GM12878 (cell line): ENCODE data around the gene PFKFB1. TPM values are rescaled to one million over a fixed set of nuclear protein-coding genes. Genes with fewer than 3 reads are reported as not detected.

Experiments used
- ATAC-seq: fragments of 200-7000 bp; cut with Tn5 transposase; 3 replicates; pipeline ENCODE4 v1.9.1; 2020; ENCODE audit warnings: mild to moderate bottlenecking, moderate library complexity
- BruUV-seq: library from RNA; stranded (reverse); fragments of 400-500 nt; replicated peaks from 2 replicates; lab custom pipeline; 2021; lab: Mats Ljungman, UMichigan
- CTCF ChIA-PET: fragments of 300-600 bp; sonication (Branson Sonifier 250); formaldehyde crosslinking; extraction: SDS; loops from one replicate; lab custom pipeline; 2021; ENCODE audit warnings: inconsistent platforms; lab: Yijun Ruan, JAX
- POLR2A ChIA-PET: fragments of 350-600 bp; formaldehyde crosslinking; extraction: SDS; loops from one replicate; lab custom pipeline; 2021; ENCODE audit warnings: inconsistent platforms; lab: Charles Lee
- RAD21 ChIA-PET: fragments of 300-600 bp; sonication (Branson Sonifier 250); formaldehyde crosslinking; loops from one replicate; lab custom pipeline; 2023; ENCODE audit warnings: antibody characterized with exemption; ENCODE audit not compliant: unreplicated experiment; lab: Charles Lee
- SMC1A ChIA-PET: fragments of 300-600 bp; sonication (Branson Sonifier 250); formaldehyde crosslinking; loops from one replicate; lab custom pipeline; 2023; ENCODE audit not compliant: unreplicated experiment, uncharacterized antibody; lab: Charles Lee
- DNase-seq: peaks from one replicate; pipeline ENCODE4 v3.0.0-alpha.2; 2011; ENCODE audit warnings: low read depth, low spot score
- FAIRE-seq: peaks from 3 replicates; lab custom pipeline; 2011; peaks lifted over from hg19 to GRCh38; lab: Jason Lieb, UNC
- H2AFZ ChIP-seq: 2 replicates; pipeline ENCODE4 v1.6.0; 2011; ENCODE audit warnings: low read depth, low read length, control low read depth; ENCODE audit not compliant: control insufficient read depth
- H3K27ac ChIP-seq: 2 replicates; pipeline ENCODE4 v1.5.1; 2011; ENCODE audit warnings: control low read depth; ENCODE audit not compliant: control insufficient read depth, insufficient read depth
- H3K27me3 ChIP-seq, 2 experiments: replicated peaks in 1 of 2; 2 replicates each; pipeline versions ENCODE4 v1.6.0 to v1.6.1; 2011; ENCODE audit warnings: low read length in 1 of 2; ENCODE audit not compliant: control insufficient read depth in 2 of 2, insufficient read depth in 2 of 2
- H3K36me3 ChIP-seq, 2 experiments: 2 replicates each; pipeline ENCODE4 v1.5.1; 2011; ENCODE audit warnings: low read length in 1 of 2; ENCODE audit not compliant: control insufficient read depth in 2 of 2, insufficient read depth in 2 of 2
- H3K4me1 ChIP-seq: 2 replicates; pipeline ENCODE4 v1.6.1; 2011; ENCODE audit warnings: mild to moderate bottlenecking, low read length, moderate library complexity, mixed read lengths; ENCODE audit not compliant: control insufficient read depth, insufficient read depth
- H3K4me2 ChIP-seq: 2 replicates; pipeline ENCODE4 v1.6.0; 2011; ENCODE audit warnings: control low read depth; ENCODE audit not compliant: control insufficient read depth, insufficient read depth
- H3K4me3 ChIP-seq: fragments of 200-600 bp; sonication (generic); 2 replicates; pipeline ENCODE4 v1.5.1; 2016
- H3K79me2 ChIP-seq: 2 replicates; pipeline ENCODE4 v1.6.0; 2011; ENCODE audit warnings: low read length; ENCODE audit not compliant: control insufficient read depth, insufficient read depth
- H3K9ac ChIP-seq: 2 replicates; pipeline ENCODE4 v1.8.0; 2011; ENCODE audit warnings: low read length, control low read depth, mixed read lengths; ENCODE audit not compliant: control insufficient read depth, insufficient read depth
- H3K9me3 ChIP-seq: replicated peaks from 3 replicates; pipeline ENCODE4 v1.5.1; 2011; ENCODE audit warnings: mild to moderate bottlenecking, low read length; ENCODE audit not compliant: control insufficient read depth, insufficient read depth
- H4K20me1 ChIP-seq: 2 replicates; pipeline ENCODE4 v1.6.0; 2011; ENCODE audit not compliant: control insufficient read depth, insufficient read depth
- BCL3 ChIP-seq: IDR thresholded peaks from 2 replicates; pipeline ENCODE4 v1.6.1; 2011; ENCODE audit warnings: borderline replicate concordance, low read depth, mild to moderate bottlenecking, moderate library complexity, low read length; ENCODE audit not compliant: insufficient read depth, poor library complexity, severe bottlenecking
- GATAD2B ChIP-seq: fragments of 450-650 bp; conservative IDR thresholded peaks from 2 replicates; pipeline ENCODE4 v1.6.1; 2017; ENCODE audit warnings: low read depth, mild to moderate bottlenecking, moderate library complexity
- IRF5 ChIP-seq: fragments of 450-650 bp; IDR thresholded peaks from 2 replicates; pipeline ENCODE4 v1.6.1; 2017; ENCODE audit warnings: borderline replicate concordance
- KLF5 ChIP-seq: fragments of 450-650 bp; IDR thresholded peaks from 2 replicates; pipeline ENCODE4 v1.6.1; 2014; ENCODE audit warnings: mild to moderate bottlenecking; ENCODE audit not compliant: partially characterized antibody
- MEF2A ChIP-seq: IDR thresholded peaks from 2 replicates; pipeline ENCODE4 v1.6.1; 2011; ENCODE audit warnings: low read depth, mild to moderate bottlenecking, low read length, moderate library complexity; ENCODE audit not compliant: insufficient read depth
- MEF2B ChIP-seq: fragments of 450-650 bp; IDR thresholded peaks from 2 replicates; pipeline ENCODE4 v1.6.1; 2018; ENCODE audit warnings: mild to moderate bottlenecking, moderate library complexity; ENCODE audit not compliant: partially characterized antibody, poor library complexity, severe bottlenecking
- RCOR1 ChIP-seq: conservative IDR thresholded peaks from 2 replicates; pipeline ENCODE4 v1.6.1; 2012; ENCODE audit warnings: low read depth, low read length, improper control_type of control experiment
- RUNX3 ChIP-seq: IDR thresholded peaks from 2 replicates; pipeline ENCODE4 v1.6.1; 2012; ENCODE audit warnings: low read length, inconsistent platforms
- SREBF1 ChIP-seq: IDR thresholded peaks from 2 replicates; pipeline ENCODE4 v1.6.1; 2012; ENCODE audit warnings: mild to moderate bottlenecking, low read length
- TARDBP ChIP-seq: IDR thresholded peaks from 2 replicates; pipeline ENCODE4 v1.6.1; 2016; ENCODE audit warnings: borderline replicate concordance
- ZNF592 ChIP-seq: fragments of 450-650 bp; IDR thresholded peaks from 2 replicates; pipeline ENCODE4 v1.6.1; 2017; ENCODE audit warnings: mild to moderate bottlenecking, moderate library complexity
- ZNF687 ChIP-seq: fragments of 450-650 bp; IDR thresholded peaks from 2 replicates; pipeline ENCODE4 v1.6.1; 2017; ENCODE audit warnings: mild to moderate bottlenecking, moderate library complexity
- WGBS: methylation state at CpG from one replicate; pipeline ENCODE4 v1.1.6; 2016; ENCODE audit warnings: low lambda C conversion rate; ENCODE audit not compliant: insufficient replicate concordance, insufficient coverage; ENCODE audit errors: missing lambda C conversion rate; 5-methylcytosine and 5-hydroxymethylcytosine counted together
- in situ Hi-C: fragments of 300-500 bp; cut with MboI; formaldehyde crosslinking; loops from 9 replicates; pipeline ENCODE4 v1.14.3; 2018; ENCODE audit warnings: mixed read lengths
- intact Hi-C: fragments of 100-400 bp; cut with micrococcal nuclease; formaldehyde crosslinking; loops from one replicate; pipeline ENCODE4 v1.14.2; 2022; ENCODE audit not compliant: unreplicated experiment
- polyA plus RNA-seq, 11 experiments: library from polyadenylated mRNA; depleted of rRNA in 4 of 11; unstranded in 6 of 11; stranded (reverse) in 5 of 11; fragments of >200 nt; fragmentation: Nextera tagmentation in 4 of 11; fragmentation: Illumina TruSeq in 1 of 11; extraction: Ambion mirVana in 4 of 11; extraction: Trizol in 1 of 11; gene quantifications; 1 replicate in 1 of 11; 2 replicates in 10 of 11; pipeline versions ENCODE4 v1.2.1 to v1.2.3, GENCODE V29; 2011 to 2016; ENCODE audit warnings: inconsistent platforms in 2 of 11, missing spikeins in 2 of 11, low read depth in 1 of 11
- total RNA-seq, 4 experiments: library from RNA; depleted of rRNA in 3 of 4; stranded (reverse); fragments of >200 nt in 3 of 4; fragmentation: Illumina TruSeq in 1 of 4; extraction: Trizol in 1 of 4; gene quantifications; 2 replicates each; pipeline versions ENCODE4 v1.2.1 to v1.2.3, GENCODE V29; 2013 to 2021

The PFKFB1 gene
- total and polyA plus RNA-seq, 10 of the 15 experiments (the other 5 are each of a cell fraction or from before 2014, with no cell fraction given): 0.13 to 0.59 (median 0.37) TPM

GRCh38 chrX:54964766-54965497 lies 29.1 kb downstream of the PFKFB1 start:
- no peaks in the 10 kb centered on the region for H3K27me3 ChIP-seq
- H3K27ac ChIP-seq: no peak overlapping the region
- H3K4me3 ChIP-seq: no peak overlapping the region
- ChIA-PET RAD21 (no interaction called here), SMC1A (no interaction called here), CTCF (no interaction called here), POLR2A (no interaction called here)
- no peak for DNase-seq
- H3K9me3 ChIP-seq: no peaks in the 10 kb centered on the region
- no TSS peak for BruUV-seq
- H3K4me1 ChIP-seq: no peaks in the 10 kb centered on the region
- H3K9ac ChIP-seq: no peak overlapping the region
- H2AFZ ChIP-seq: no peak overlapping the region
- H3K36me3 ChIP-seq: no peaks in the 10 kb centered on the region
- H3K79me2 ChIP-seq: no peaks in the 10 kb centered on the region
- H4K20me1 ChIP-seq: no peaks in the 10 kb centered on the region
- no peak overlapping the region for H3K4me2 ChIP-seq
- intact Hi-C loops: no loop called here
- no peak for ATAC-seq
- 43% methylated on average over 4 of the region's 4 CpGs for WGBS
- no peak for FAIRE-seq
- TF ChIP-seq KLF5 (no peak), MEF2B (no peak), BCL3 (no peak), ZNF592 (no peak), TARDBP (no peak), MEF2A (no peak), RUNX3 (no peak), IRF5 (no peak), ZNF687 (no peak), RCOR1 (no peak), GATAD2B (no peak), SREBF1 (no peak)
- in situ Hi-C loops: no loop called here
